ENCODE measurements around the gene SLC10A7. TPM values are rescaled to one million over a fixed set of nuclear protein-coding genes. Genes with fewer than 3 reads are reported as not detected.

The SLC10A7 gene
- total and polyA plus RNA-seq, 4 donors: 3.7 to 18.7 (median 7.6) TPM

- no peak for TF ChIP-seq CTCF (IDR thresholded peaks at IDR 0.05; ENCODE audit: low read depth, low read length, missing input control)
- no peak for TF ChIP-seq TAF1 (conservative IDR thresholded peaks at IDR 0.05)
Measured at GRCh38 chr4:146252969-146253611, 268.6 kb downstream of the SLC10A7 start (continued).

- Histone ChIP-seq H3K4me3 (ENCODE audit: low read depth in 1 of 3, low read length in 3 of 3) (no peak overlapping the region), H3K9me3 (ENCODE audit: control insufficient read depth in 4 of 4, low read length in 3 of 4) (no peaks in the 10 kb centered on the region), H3K36me3 (ENCODE audit: control insufficient read depth in 4 of 4, insufficient read depth in 3 of 4, low read depth in 1 of 4, low read length in 3 of 4) (peaks cover 0 to 1% (median 0%) of the 10 kb centered on the region in 4 donors), H3K4me1 (ENCODE audit: control insufficient read depth in 4 of 4, insufficient read depth in 4 of 4, low read length in 3 of 4) (no peaks in the 10 kb centered on the region), H3K9ac (ENCODE audit: low read depth in 1 of 2, low read length in 2 of 2) (no peak overlapping the region), H3K27ac (ENCODE audit: low read depth in 1 of 2, low read length in 2 of 2) (no peak overlapping the region), H3K27me3 (ENCODE audit: control insufficient read depth in 4 of 4, insufficient read depth in 4 of 4, low read length in 3 of 4) (no peaks in the 10 kb centered on the region)
- DNase-seq (ENCODE audit: low spot score): no peak
- TF ChIP-seq GABPA (IDR thresholded peaks at IDR 0.05 in 1 of 2, conservative IDR thresholded peaks at IDR 0.05 in 1 of 2) (no peak), REST (IDR thresholded peaks at IDR 0.05) (no peak), CTCF (IDR thresholded peaks at IDR 0.05; ENCODE audit: low read depth, low read length, missing input control) (no peak), ZBTB33 (IDR thresholded peaks at IDR 0.05) (no peak), RXRA (IDR thresholded peaks at IDR 0.05) (no peak), MAX (IDR thresholded peaks at IDR 0.05) (no peak), ATF3 (IDR thresholded peaks at IDR 0.05) (no peak), EGR1 (IDR thresholded peaks at IDR 0.05; ENCODE audit: low read depth in 2 of 2) (no peak), FOXA1 (IDR thresholded peaks at IDR 0.05) (no peak), YY1 (IDR thresholded peaks at IDR 0.05) (no peak), HNF4A (conservative IDR thresholded peaks at IDR 0.05) (no peak), TAF1 (conservative IDR thresholded peaks at IDR 0.05) (no peak), NR2F2 (IDR thresholded peaks at IDR 0.05) (no peak), HNF4G (IDR thresholded peaks at IDR 0.05) (no peak), JUND (IDR thresholded peaks at IDR 0.05) (no peak), FOXA2 (IDR thresholded peaks at IDR 0.05) (no peak), RAD21 (IDR thresholded peaks at IDR 0.05) (no peak), SP1 (IDR thresholded peaks at IDR 0.05) (no peak)
- WGBS: 89% methylated on average over 2 of the region's 2 CpGs
Measured at GRCh38 chr4:146247356-146247755, 274.4 kb downstream of the SLC10A7 start.
